Mucosa of rectum (tissue), 2 donors: Measurements from ENCODE around the gene PIGB.
"Not testable (repeated sequence)": the region's sequence is repeated elsewhere in the genome, so short reads cannot be mapped to it uniquely, and the experiment has no call there.

Experiments
- H3K27ac ChIP-seq, 2 donors: one replicate each; pipeline ENCODE4 v1.7.0; 2013; ENCODE audit warnings: inconsistent platforms in 2 of 2, low read depth in 2 of 2, low read length in 2 of 2
- H3K27me3 ChIP-seq, 2 donors: one replicate each; pipeline ENCODE4 v1.7.0; 2013; ENCODE audit warnings: low read length in 2 of 2; ENCODE audit not compliant: control insufficient read depth in 2 of 2, insufficient read depth in 2 of 2
- H3K36me3 ChIP-seq, 2 donors: one replicate each; pipeline ENCODE4 v1.7.0; 2013; ENCODE audit warnings: low read length in 2 of 2; ENCODE audit not compliant: control insufficient read depth in 2 of 2, insufficient read depth in 2 of 2
- H3K4me1 ChIP-seq, 2 donors: one replicate each; pipeline ENCODE4 v1.7.0; 2013; ENCODE audit warnings: low read length in 2 of 2, mild to moderate bottlenecking in 1 of 2; ENCODE audit not compliant: control insufficient read depth in 2 of 2, insufficient read depth in 2 of 2
- H3K4me3 ChIP-seq, 2 donors: one replicate each; pipeline ENCODE4 v1.7.0; 2013; ENCODE audit warnings: low read length in 2 of 2
- H3K9ac ChIP-seq, 2 donors: one replicate each; pipeline ENCODE4 v1.7.0; 2013; ENCODE audit warnings: low read length in 2 of 2, low read depth in 1 of 2, mild to moderate bottlenecking in 1 of 2
- H3K9me3 ChIP-seq, 2 donors: one replicate each; pipeline ENCODE4 v1.7.0; 2013; ENCODE audit warnings: low read length in 2 of 2; ENCODE audit not compliant: control insufficient read depth in 2 of 2
- donor health status: healthy.
- donor health status: Normal muscosa, but diverticular disease.

The PIGB gene

DNA sequence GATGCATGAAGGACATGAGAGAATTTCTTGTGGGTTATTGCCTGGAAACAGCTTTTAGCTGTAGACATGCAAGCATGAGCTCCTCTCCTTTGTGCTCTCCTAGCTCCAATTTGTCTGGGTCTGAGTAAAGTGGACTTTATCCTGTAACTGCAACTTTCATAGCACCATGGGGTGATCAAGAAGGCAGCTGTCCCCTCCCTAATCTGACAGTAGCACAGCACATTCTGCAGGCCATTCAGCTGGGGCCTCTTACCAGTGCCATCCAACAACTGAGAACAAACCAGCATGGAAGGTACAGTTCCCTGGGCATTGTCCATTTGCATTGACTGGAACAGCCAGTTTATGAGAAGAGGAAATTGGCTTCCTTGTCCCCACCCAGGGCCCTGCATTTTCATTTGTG lies 21.7 kb upstream of the PIGB start:
- Histone ChIP-seq H3K27me3 (no peaks in the 10 kb centered on the region), H3K36me3 (no peaks in the 10 kb centered on the region), H3K9me3 (no peaks in the 10 kb centered on the region), H3K4me1 (no peaks in the 10 kb centered on the region), H3K27ac (no peak overlapping the region), H3K9ac (no peak overlapping the region), H3K4me3 (no peak overlapping the region)

DNA sequence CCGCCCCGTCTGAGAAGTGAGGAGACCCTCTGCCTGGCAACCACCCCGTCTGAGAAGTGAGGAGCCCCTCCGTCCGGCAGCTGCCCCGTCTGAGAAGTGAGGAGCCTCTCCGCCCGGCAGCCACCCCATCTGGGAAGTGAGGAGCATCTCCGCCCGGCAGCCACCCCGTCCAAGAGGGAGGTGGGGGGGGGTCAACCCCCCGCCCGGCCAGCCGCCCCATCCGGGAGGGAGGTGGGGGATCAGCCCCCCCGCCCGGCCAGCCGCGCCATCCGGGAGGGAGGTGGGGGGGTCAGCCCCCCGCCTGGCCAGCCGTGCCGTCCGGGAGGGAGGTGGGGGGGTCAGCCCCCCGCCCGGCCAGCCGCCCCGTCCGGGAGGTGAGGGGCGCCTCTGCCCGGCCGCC lies 16.2 kb upstream of the PIGB start:
- not testable (repeated sequence) for H3K9ac ChIP-seq, H3K4me1 ChIP-seq, H3K36me3 ChIP-seq, H3K9me3 ChIP-seq, H3K27ac ChIP-seq, H3K27me3 ChIP-seq, H3K4me3 ChIP-seq

DNA sequence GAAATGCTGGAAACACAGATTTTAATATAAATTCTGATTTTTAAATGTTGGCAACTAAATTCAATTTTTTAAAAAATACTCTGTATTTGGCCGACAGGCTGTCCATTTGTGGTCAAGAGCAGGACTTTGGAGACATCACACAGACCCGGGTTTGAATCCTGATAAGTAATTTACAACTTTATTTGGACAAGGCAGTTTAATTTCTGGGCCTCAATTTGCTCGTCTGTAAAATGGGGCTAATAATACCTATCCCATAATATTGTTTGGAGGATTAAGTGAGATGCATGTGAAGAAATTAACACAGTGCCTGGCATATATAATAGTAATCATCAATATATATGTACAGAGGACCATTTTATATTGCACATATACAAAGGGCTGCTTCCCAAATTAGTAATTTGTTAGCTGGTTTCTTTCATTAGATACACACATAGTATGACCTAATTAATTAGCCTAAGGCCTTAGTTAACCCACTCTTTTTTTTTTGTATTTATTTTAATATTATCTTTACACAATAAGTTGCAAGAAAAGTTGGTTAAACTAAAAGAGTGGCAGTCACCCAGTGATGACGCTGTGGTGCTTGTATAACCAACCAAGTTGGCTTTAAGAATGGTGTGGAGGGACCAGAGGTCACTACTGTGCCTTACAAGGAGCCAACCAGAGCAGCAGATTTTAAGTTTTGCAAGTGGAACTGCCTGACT lies 665 bp downstream of the PIGB start:
- peak overlapping the region; percentile 84 to 94 for H3K9ac ChIP-seq
- H3K27ac ChIP-seq = peak overlapping the region; percentile 86 to 89
- peak overlapping the region; percentile 98 to 99 for H3K4me3 ChIP-seq
- no peaks in the 10 kb centered on the region for H3K27me3 ChIP-seq
- H3K36me3 ChIP-seq = no peaks in the 10 kb centered on the region
- peaks cover 2 to 4% of the 10 kb centered on the region in 2 donors for H3K4me1 ChIP-seq
- no peaks in the 10 kb centered on the region for H3K9me3 ChIP-seq

DNA sequence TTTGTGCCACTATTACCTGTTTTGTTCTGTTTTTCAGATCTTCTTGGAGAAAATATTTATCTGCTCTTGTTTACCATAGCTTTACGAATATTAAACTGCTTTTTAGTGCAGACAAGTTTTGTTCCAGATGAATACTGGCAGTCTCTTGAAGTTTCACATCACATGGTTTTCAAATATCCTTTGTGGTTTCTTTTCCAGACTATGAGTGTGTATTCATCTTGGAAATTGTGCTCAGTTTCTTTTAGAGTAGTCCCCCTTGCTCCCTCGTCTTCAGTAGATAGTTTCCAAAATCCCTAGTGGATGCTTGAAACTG lies 1.2 kb downstream of the PIGB start:
- Histone ChIP-seq H3K9ac (peak overlapping the region in 1 of 2 donors; percentile 41), H3K27ac (no peak overlapping the region), H3K4me1 (peaks cover 2 to 4% of the 10 kb centered on the region in 2 donors), H3K36me3 (no peaks in the 10 kb centered on the region), H3K4me3 (peak overlapping the region in 1 of 2 donors; percentile 98), H3K9me3 (no peaks in the 10 kb centered on the region), H3K27me3 (no peaks in the 10 kb centered on the region)

DNA sequence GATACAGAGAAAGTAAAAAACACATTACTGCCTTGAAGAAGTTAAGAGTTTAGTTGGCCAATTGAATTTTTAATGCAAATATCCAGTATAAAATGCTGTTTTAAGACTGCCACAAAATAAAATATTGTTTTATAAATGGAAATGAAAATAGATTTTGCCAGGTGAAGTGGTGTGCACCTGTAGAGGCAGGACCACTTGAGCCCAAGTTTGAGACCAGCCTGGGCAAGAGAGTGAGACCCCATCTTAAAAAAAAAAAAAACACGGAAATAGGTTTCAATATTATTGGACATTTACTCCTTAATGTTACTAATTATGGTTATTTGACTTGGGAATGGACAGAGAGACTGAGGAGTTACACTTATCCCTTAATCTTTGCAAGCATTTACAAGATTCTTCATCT lies 1.9 kb downstream of the PIGB start:
- H3K4me1 ChIP-seq = peaks cover 2 to 4% of the 10 kb centered on the region in 2 donors
- H3K4me3 ChIP-seq = no peak overlapping the region
- H3K9me3 ChIP-seq = no peaks in the 10 kb centered on the region
- no peaks in the 10 kb centered on the region for H3K36me3 ChIP-seq
- H3K9ac ChIP-seq = no peak overlapping the region
- no peaks in the 10 kb centered on the region for H3K27me3 ChIP-seq
- no peak overlapping the region for H3K27ac ChIP-seq

DNA sequence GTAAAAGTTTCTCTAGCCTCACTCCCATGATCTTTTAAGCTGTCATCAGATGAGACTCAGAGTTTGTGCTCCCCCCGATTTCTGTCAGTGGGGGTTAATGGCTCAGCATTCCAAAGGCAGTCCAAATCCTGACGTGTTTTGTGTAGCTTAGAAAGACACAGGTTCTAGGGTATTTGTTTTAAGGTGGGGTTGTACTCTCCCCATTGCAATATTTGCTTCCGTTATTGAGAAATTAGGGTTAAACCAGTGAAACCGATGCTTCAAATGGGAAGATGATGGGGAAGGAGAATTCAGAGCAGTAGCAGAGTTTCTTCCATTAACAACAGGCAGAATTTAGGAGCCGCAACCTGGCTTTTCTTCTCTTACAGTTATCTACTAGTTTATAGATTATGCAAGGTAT lies 3.4 kb downstream of the PIGB start:
- Histone ChIP-seq H3K9me3 (no peaks in the 10 kb centered on the region), H3K9ac (no peak overlapping the region), H3K36me3 (no peaks in the 10 kb centered on the region), H3K27me3 (no peaks in the 10 kb centered on the region), H3K4me1 (peaks cover 2 to 4% of the 10 kb centered on the region in 2 donors), H3K27ac (no peak overlapping the region), H3K4me3 (no peak overlapping the region)

DNA sequence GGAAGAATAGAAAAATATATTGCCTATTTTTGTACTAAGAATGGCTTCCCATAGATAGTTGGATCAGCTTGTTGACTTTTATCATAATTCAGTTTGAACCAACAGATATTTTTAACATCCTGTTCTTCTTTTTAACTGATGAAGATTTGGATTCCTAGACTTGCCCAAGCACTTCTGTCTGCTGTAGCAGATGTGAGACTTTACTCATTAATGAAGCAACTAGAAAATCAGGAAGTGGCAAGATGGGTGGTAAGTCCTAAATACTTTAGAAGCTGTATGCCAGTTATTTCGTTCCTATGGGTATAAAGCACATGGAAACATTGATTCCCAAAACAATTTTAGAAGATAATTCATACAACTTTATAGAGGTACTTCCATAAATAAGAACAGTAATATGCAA lies 8.4 kb downstream of the PIGB start:
- H3K27me3 ChIP-seq = no peaks in the 10 kb centered on the region
- no peaks in the 10 kb centered on the region for H3K9me3 ChIP-seq
- no peak overlapping the region for H3K9ac ChIP-seq
- peaks cover 9 to 11% of the 10 kb centered on the region in 2 donors for H3K36me3 ChIP-seq
- no peak overlapping the region for H3K27ac ChIP-seq
- H3K4me3 ChIP-seq = no peak overlapping the region
- H3K4me1 ChIP-seq = no peaks in the 10 kb centered on the region

DNA sequence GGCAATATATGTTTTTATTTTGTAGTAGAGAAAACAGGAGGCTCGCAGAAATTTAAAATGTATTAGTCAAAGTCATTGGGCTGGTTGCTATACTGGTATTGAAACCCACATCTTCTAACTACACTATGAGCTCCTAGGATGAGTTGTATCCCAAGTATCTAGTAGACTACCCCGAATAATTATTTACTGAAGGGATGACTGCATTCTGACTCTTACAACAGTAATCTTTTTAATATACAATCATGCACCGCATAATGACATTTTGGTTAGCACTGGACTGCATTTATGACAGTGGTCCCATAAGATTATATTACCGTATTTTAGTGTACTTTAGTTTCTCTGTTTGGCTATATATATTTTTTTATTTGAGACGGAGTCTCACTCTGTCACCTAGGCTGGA lies 15.3 kb downstream of the PIGB start:
- Histone ChIP-seq H3K27ac (no peak overlapping the region), H3K4me3 (no peak overlapping the region), H3K9me3 (no peaks in the 10 kb centered on the region), H3K36me3 (peaks cover 19 to 31% of the 10 kb centered on the region in 2 donors), H3K4me1 (no peaks in the 10 kb centered on the region), H3K27me3 (no peaks in the 10 kb centered on the region), H3K9ac (no peak overlapping the region)

DNA sequence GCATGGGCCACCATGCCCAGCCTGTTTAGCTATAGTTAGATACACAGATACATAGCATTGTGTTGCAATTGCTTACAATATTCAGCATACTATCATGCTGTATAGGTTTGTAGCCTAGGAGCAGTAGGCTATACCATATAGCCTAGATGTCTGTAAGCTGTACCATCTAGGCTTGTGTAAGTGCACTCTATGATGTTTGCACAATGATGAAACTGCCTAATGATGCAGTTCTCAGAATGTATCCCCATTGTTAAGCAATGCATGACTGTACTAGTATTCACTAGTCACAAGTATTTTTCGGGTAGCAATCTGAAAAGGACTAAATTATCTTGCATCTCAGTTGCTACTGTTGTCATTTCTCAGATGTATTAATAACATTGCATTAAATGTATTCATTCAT lies 16.0 kb downstream of the PIGB start:
- Histone ChIP-seq H3K27ac (no peak overlapping the region), H3K4me1 (no peaks in the 10 kb centered on the region), H3K27me3 (no peaks in the 10 kb centered on the region), H3K9ac (no peak overlapping the region), H3K36me3 (peaks cover 19 to 31% of the 10 kb centered on the region in 2 donors), H3K9me3 (no peaks in the 10 kb centered on the region), H3K4me3 (no peak overlapping the region)

DNA sequence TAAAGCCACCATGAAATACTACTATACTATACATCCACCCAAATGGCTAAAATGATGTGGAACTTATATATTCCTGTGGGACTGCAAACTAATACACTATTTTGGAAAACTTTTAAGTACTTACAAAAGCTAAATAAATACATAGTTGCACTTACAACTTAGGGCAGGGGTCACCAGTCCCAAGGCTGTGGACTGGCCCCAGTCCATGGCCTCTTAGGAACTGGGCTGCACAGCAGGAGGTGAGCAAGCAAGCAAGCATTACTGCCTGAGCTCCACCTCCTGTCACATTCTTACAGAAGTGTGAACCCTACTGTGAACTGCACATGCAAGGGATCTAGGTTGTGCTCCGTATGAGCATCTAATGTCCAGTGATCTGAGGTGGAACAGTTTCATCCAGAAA lies 18.1 kb downstream of the PIGB start:
- Histone ChIP-seq H3K4me3 (no peak overlapping the region), H3K36me3 (peaks cover 10 to 35% of the 10 kb centered on the region in 2 donors), H3K27me3 (no peaks in the 10 kb centered on the region), H3K4me1 (no peaks in the 10 kb centered on the region), H3K9ac (no peak overlapping the region), H3K9me3 (no peaks in the 10 kb centered on the region), H3K27ac (no peak overlapping the region)

DNA sequence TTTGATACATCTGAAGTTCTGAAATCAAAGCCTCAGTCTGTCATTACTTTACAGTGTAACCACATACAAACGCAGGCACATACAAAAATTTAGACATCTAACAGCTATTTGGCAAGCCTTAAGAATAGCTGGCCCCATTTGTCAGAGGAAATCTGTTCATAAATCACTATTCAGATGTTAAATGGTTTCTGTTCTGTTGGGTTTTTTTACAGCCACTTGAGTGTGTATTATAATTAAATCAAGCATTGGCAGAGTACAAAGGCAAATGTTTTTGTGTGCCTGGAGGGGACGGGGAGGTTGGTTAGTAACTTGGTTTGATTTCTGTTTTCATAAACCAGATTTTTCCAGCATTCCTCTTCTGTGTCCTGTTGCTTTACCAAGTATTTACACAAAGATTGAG lies 24.1 kb downstream of the PIGB start:
- Histone ChIP-seq H3K27me3 (no peaks in the 10 kb centered on the region), H3K9me3 (no peaks in the 10 kb centered on the region), H3K4me3 (no peak overlapping the region), H3K27ac (no peak overlapping the region), H3K36me3 (peaks cover 3 to 10% of the 10 kb centered on the region in 2 donors), H3K9ac (no peak overlapping the region), H3K4me1 (no peaks in the 10 kb centered on the region)
